NCI-H774 (cell line): Measurements from ENCODE around the gene TMEM255B.
"Not testable (repeated sequence)": the region's sequence is repeated elsewhere in the genome, so short reads cannot be mapped to it uniquely, and the experiment has no call there.

Experiments used
- DNase-seq: peaks from one replicate; lab custom pipeline; 2025; lab: John Stamatoyannopoulos, UW

The TMEM255B gene

DNA sequence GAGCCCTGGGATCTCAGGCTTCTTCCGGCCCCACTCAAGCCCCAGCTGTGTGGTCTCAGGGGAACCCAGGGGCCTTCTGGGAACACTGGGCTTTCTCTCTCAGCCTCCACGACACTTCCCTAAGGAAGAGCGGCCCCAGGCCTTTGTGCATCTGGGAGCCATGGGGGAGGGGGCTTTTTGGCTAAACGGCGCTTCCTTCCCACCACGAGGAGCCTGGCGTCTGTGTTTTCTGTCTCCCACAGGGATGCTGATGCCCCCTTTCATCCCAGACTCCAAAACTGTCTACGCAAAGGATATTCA, 24.2 kb upstream of the TMEM255B start:
- no peak for DNase-seq

DNA sequence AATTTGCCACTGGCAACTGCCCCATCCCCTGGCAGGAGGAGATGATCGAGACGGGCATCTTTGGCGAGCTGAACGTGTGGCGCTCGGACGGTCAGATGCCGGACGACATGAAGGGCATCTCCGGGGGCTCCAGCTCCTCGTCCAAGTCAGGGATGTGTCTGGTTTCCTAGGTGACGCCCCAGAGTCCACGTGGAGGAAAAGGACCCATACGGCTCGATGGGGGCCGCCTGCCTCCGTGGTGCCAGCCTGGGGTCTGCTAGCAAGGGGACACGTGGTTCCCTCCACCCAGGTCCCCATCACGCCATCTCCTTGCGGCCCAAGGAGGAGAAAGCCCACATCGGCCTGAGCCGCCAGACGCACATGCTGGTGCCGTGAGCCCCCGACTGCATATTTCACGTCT, 23.8 kb upstream of the TMEM255B start:
- no peak for DNase-seq

DNA sequence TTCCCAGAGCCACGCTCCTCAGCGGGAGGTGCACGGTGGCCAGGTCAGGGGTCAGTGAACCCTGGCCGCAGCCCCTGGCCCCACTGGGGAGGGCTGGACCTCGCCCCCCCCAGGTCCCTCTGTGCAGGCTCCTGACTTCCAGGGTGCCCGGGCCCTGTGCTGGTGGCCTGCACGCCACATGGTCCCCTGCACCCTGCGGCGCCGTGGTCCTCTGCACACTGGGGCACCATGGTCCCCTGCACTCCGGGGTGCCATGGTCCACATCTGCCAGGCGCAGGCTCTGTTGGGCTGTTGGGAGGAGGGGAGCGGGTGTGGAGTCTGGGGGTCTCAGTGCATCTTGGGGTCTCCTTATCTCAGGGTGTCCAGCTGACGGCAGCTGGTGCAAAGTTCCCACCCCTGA, 23.3 kb upstream of the TMEM255B start:
- no peak for DNase-seq

DNA sequence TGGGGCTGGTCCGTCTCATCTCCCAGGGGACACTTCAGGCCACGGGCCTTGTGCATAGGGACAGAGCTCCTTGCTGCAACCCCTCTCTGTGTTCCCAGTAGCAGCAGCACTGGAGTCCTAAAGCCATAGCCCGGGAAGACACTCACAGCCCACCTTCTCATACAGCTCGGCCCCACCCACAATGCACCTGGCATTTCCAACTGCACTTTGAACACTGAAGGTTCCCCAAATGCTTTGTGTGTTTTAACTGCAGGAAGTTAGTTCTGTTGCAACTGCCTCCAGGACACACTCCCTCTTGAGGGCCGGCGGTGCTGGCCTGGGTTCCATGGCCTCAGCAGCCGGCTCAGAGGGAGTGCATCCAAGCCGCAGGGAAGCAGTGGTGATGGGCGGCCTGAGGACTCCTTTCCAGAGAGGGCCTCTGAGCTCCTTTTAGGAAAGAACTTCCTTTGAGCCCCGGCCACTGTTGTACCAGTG, 22.7 kb upstream of the TMEM255B start:
- no peak for DNase-seq

DNA sequence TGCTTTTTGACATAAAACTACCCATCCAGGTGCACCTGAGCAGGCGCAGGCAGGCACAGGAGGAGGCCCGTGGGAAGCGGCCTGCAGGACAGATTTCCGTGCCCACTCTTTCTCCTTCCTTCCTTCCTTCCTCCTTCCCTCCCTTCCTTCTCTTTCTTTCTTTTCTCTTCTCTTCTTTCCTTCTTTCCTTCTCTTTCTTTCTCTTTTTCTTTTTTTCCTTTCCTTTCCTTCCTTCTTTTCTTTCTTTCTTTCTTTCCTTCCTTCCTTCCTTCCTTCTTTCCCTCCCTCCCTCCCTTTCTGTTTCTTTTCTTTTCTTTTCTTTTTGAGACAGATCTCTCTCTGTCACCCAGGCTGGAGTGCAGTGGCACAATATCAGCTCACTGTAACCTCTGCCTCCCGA, 21.2 kb upstream of the TMEM255B start:
- DNase-seq = no peak

DNA sequence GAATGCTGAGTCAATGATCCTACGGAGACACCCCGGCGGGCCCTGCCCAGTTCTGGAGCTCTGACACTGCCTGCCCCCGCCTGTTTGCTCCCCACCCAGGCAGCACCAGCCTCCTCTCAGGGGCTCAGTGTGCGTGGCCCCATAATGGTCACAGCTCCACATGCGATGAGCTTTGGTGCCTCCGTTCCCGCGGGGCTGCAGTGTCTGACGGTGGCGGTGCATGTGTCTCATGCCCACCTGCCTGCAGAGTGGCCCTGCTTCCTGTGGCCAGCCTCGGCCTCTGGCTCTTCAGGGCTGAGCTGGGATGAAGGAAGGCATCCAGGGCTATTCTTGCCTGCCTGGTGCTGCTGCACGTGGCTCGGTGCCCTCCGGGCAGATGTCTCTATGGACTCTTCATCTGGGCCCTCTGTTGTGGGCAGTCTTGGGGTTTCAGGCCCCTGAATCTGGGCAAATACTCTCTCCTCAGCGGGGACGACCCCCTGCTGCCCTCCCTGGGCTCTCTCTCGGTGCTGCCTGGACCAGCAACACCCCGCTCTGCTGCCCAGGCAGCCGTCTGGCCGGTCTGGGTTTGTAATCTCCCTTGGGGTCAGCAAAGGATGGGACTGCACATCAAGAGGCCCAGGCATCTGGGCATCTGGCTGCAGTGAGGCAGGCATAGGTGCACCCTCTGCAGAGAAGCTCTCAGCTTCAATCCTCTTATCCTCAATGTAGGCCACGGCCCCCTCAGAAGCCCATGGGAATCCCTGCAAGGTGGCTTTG, 19.3 kb upstream of the TMEM255B start:
- no peak for DNase-seq

DNA sequence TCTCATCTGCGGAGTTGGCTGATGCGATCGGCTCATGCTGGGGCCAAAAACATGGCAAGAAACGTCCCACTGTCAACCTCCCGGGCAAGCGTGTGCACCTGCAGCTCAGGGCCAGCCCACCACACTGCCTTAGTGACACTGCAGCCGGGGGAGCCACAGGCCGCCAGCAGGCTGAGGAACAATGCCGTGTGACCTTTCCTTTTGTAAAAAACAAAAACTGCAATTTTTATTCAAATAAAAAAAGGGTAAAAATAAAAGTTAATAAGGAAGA, 18.8 kb upstream of the TMEM255B start:
- DNase-seq = no peak

DNA sequence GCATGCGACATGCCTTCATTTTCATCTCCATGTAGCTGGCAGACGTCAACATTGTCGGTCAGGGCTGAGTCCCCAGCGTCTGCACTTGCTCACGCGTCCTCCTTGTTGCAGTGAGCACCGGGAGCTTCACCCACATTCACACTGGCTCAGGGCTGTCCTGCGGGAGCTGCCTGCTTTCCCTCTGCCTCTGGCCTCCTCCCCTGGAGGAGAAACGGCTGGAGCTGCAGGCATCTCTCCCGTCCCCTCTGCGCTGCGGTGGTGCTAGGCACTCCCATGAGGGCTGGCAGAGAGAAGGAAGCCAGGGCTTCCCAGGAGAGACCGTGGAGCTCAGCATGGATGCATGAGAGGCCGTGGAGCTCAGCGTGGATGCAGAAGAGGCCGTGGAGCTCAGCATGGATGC, 18.4 kb upstream of the TMEM255B start:
- no peak for DNase-seq

DNA sequence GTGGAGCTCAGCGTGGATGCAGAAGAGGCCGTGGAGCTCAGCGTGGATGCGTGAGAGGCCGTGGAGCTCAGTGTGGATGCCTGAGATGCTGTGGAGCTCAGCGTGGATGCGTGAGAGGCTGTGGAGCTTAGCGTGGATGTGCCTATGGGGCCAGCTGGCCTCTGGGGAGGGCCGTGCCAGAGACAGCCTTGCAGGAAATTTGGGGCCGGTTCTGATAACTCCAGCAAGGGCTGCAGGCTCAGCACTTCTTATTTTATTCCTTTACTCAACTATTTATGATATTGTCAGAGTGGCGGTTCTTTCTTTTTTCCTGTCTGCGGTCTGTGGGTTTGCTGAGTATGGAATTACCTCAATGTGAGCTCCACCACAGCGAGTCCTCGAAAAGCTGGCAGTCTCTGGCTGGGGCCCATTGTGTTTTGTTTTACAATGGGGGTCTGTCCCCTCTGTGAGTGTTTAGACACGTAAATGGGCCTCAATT, 17.8 kb upstream of the TMEM255B start:
- DNase-seq = no peak

DNA sequence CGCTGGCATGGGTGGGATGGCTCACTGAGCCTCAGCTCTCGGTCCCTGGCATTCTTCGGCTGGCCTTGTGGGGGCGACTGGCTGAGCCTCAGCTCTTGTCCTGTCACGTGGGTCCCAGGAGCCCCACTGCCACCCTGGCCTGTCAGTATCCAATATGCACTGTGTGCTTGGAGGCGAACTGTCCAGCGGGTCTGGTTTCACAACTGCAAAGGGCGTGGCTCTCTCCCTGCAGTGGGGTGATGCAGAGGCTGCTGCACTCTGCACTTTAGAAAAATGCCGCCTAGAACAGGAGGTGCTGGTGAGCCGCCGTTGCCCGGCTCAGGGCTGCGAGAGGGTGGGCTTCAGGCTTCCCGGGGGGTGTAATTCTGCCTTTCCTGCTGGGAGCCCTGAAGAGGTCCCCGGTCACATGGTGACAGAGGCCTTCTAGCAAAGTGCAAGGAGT, 17.0 kb upstream of the TMEM255B start:
- no peak for DNase-seq

DNA sequence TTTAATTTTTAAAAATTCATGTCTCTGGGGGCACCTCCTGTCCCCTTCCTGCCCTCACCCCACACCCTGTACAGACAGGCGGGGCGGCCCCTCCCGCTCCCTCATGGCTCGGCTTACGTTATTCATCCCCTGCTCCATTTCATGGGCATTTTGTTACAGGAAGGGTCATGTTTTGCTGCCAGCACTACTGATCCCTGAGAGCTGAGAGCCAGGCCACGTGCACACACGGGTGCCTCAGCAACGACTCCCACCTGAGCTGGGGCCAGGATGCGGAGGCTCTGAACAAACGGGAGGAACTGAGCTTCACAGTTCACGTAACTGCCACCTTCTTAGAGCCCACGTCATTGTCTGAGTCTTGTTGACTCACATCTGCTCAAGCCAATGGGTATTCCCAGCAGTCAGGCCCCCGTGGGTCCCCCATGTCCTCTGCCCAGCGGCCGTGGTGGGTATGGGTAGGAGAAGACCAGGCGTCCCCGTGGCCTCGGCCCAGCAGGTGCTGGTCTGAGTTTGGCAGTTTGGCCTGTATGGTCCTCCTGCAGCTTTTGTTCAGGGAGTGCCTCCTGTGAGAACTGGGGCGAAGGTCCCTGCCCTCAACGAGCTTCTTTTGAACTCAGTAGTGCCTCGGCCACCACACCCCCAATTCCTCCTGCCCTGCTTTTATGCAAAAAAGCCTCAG, 16.4 kb upstream of the TMEM255B start:
- no peak for DNase-seq

DNA sequence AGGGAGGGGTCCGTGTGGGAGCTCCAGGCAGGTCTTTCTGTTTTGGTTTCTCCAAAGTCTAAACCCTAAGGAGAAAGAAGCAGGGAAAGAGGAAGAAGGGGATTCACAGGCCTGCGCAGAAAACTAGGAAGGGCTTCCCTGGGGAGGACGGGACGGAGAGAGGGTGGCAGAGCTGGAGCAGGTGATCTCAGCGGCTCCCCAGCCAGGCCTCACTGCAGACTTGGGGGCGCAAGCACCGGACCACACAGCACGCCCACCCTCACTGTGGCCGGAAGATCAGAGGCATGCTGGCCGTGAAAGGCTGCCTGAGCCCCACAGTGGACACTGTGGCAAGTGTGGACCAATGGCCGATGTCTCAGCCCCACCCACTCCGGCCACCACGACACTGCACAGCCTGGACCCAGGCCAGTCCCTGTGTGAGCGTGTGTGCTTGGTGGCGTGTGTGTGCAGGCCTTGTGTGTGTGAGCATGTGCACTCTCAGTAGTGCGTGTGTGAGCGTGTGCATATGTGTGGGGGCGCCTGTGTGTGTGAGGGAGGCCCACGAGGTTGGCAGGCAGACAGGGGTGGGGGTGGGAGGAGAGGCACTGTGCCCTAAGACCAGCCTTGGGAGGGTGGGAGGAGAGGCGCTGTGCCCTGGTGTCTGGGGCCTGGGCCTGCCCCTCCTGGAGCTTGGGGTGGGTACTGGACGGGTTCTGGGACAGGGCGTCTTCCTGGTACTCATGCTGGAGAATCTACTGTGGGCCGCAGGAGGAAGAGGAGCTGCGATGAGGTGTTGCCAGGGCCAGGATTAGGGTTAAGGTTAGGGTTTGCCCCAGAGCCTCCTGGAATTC, 15.4 kb upstream of the TMEM255B start:
- no peak for DNase-seq

DNA sequence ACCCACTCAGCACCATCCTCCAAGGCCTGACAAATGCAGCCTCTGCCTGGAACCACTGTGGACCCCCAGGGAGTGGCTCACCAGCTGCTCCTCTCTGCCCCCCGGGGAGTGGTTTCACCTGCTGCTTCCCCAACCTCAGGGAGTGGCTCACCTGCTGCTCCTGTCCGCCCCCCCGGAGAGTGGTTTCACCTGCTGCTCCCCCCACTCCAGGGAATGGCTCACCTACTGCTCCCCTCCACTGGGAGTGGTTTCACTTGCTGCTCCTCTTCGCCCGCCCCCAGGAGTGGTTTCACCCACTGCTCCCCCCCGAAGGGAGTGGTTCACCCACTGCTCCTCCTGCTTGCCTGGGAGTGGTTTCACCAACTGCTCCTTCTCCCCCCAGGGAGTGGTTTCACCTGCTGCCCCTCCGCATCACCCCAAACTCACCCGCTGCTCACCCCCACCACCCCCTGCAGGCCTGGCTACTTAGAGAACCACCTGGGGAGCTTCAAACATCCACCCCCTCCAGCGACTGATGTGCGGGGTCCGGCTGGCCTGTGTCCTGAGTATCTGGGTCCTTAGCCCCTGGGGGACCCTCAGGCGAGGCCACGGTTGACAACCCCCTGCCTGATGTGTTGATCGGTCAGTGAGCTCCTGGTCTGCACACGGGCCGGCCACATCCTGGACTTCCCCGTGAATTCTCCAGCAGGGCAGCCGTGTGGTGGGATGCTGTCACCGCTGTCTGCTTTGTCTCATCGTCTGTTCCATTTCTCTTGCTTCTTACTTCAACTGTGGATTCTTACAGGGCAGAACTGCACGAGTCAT, 14.6 kb upstream of the TMEM255B start:
- DNase-seq = peak; percentile 87

DNA sequence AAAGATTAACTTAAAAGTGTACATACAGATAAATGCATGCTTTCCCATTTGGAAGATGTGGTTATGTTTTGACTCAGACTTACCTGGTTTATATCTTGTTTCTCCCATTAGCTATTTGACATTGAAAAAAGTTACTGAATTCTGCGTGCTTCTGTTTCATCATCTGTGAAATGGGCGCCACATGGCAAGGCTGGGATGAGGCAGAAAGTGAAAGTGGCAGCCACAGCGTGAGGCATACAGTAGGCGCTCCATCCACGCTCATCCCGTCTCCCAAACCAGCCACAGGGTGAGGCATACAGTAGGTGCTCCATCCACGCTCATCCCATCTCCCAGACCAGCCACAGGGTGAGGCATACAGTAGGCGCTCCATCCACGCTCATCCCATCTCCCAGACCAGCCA, 14.0 kb upstream of the TMEM255B start:
- no peak for DNase-seq

DNA sequence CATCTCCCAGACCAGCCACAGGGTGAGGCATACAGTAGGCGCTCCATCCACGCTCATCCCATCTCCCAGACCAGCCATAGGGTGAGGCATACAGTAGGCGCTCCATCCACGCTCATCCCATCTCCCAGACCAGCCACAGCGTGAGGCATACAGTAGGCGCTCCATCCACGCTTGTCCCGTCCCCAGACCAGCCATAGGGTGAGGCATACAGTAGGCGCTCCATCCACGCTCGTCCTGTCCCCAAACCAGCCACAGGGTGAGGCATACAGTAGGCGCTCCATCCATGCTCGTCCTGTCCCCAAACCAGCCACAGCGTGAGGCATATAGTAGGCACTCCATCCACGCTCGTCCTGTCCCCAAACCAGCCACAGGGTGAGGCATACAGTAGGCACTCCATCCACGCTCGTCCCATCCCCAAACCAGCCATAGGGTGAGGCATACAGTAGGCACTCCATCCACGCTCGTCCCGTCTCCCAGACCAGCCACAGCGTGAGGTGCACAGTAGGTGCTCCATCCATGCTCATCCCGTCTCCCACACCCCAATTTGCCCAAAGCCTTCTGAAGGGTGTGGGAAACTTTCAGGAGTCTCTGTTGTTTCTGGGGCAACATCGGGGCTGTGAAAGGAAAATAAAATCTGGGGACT, 13.4 kb upstream of the TMEM255B start:
- DNase-seq = not testable (repeated sequence)

DNA sequence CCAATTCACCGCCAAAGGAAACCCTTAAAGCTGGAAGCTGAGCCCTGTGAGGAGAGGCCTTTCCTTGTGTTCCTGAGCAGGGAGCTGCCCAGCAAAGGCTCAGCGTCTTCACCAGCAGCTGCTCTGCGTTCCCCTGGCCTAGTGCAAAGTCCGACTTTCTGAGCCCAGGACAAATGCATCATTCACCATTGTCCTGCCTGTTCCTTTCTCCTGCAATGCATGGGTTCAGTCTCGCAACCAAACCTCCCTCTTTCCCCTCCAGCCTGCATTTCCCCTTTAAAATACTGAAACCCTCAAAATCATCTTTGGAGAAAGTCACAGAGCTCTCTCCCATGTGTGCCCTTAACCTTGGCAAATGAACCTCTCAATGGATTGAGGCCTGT, 12.9 kb upstream of the TMEM255B start:
- DNase-seq = no peak

DNA sequence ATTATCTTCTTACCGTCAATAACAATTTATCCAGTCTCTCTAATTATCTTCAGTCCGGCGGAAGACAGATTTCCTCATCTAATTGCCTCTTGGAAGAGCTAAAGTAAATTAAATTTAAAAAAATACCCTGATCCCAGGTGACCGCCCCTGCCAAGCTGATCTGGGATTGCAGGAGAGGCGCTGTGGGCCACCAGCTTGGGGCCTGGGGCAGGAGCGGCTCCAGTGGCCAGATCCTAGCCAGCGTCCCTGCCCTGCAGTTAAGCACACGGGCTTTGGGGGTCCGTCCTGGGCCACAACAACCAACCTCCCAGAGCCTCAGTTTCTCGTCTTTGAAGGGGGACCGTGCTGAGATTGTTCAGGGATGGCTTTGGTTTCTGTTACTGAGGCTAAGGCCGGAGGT, 12.4 kb upstream of the TMEM255B start:
- no peak for DNase-seq

DNA sequence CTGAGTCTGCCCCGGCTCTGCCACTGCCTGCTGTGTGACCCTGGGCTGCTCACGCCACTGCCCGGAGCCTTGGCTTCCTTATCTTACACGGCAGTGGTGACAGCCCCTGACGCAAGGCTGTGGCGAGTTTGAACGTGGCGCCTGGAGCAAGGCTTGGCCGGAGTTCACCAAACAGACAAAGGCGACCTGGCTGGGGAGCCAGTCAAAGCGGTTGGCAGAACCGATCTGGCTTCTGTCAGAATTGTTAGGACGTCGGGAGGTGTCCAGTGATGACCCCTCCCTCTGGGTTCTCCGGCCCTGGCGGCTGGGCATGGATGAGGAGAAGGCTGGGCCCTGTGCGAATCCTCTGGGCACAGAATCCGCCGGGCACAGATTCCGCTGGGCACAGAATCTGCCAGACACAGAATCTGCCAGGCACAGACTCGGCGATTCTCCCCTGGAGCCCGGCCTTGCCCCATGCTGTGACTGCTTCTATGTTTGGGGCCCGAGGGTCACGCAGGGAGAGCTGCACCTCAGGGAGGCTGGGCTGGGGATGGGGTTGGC, 11.7 kb upstream of the TMEM255B start:
- DNase-seq = no peak

DNA sequence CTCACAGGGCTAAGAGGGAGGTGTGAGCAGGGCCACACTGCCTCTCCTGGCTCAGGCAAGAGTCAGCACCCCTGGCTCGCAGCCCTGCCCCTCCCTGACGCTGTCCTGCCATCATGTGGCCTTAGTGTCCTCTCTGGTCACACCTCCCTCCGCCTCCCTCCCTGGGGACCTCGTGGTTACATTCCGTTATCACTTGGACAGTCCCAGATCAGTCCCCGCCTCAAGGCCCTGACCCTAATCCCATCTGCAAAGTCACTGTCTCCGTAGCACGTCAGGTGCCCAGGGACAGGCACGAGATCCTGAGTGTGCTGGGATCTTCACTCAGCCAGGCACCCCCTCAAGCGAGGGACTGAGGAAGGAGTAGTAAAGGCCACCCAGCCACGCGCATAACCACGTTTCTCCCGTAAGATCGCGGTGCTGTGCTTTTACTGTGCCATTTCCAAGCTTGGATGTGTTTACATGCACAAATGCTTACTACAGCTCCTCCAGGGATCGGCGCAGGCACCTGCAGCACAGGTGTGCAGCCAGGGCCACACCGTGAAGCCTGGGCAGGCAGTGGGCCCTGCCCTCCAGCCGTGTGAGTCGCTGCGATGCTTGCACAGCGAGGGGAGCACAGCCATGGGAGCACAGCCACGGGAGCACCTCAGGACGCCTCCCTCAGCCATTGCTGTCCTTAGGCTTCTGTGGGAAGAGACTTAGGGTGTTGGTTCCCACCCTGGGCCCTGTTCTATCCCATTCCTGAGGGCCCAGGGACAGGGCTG, 10.7 kb upstream of the TMEM255B start:
- DNase-seq = no peak

DNA sequence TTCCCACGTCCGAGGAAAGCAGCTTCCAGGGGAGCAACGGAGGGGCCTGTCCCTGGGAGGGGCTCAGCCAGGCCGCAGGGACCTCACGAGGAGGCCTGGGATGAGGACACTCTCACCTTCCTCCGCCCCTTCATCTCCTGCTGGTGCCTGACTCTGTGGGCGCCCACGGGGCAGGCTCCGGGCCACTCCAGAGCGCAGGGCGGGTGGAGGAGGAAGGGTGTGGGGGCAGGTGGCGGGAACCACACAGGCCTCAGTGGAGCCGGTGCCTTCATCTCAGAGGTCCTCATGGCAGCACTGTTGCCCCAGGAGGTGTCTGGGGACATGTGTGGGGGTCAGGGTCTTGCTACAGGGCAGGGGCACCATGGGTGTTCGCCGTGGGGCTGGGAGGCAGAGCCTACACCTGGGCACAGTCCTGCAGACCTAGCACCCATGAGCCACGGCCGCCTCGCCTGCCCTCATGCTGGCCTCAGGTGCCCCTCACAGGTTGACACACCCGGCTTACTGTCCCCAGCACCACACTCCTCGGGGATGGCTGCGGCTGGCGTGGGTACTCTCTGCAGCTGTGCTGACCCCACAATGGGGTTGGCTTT, 10.1 kb upstream of the TMEM255B start:
- DNase-seq = no peak
